GM12878 (cell line): ENCODE data around the gene ZWILCH. TPM values are rescaled to one million over a fixed set of nuclear protein-coding genes. Genes with fewer than 3 reads are reported as not detected.
A peak's percentile ranks its signal among the peaks of the same experiment; 100 is the strongest.

Source experiments
- ATAC-seq: fragments of 200-7000 bp; cut with Tn5 transposase; 3 replicates; pipeline ENCODE4 v1.9.1; 2020; ENCODE audit warnings: mild to moderate bottlenecking, moderate library complexity
- BruUV-seq: library from RNA; stranded (reverse); fragments of 400-500 nt; replicated peaks from 2 replicates; lab custom pipeline; 2021; lab: Mats Ljungman, UMichigan
- CTCF ChIA-PET: fragments of 300-600 bp; sonication (Branson Sonifier 250); formaldehyde crosslinking; extraction: SDS; loops from one replicate; lab custom pipeline; 2021; ENCODE audit warnings: inconsistent platforms; lab: Yijun Ruan, JAX
- POLR2A ChIA-PET: fragments of 350-600 bp; formaldehyde crosslinking; extraction: SDS; loops from one replicate; lab custom pipeline; 2021; ENCODE audit warnings: inconsistent platforms; lab: Charles Lee
- RAD21 ChIA-PET: fragments of 300-600 bp; sonication (Branson Sonifier 250); formaldehyde crosslinking; loops from one replicate; lab custom pipeline; 2023; ENCODE audit warnings: antibody characterized with exemption; ENCODE audit not compliant: unreplicated experiment; lab: Charles Lee
- SMC1A ChIA-PET: fragments of 300-600 bp; sonication (Branson Sonifier 250); formaldehyde crosslinking; loops from one replicate; lab custom pipeline; 2023; ENCODE audit not compliant: unreplicated experiment, uncharacterized antibody; lab: Charles Lee
- DNase-seq: peaks from one replicate; pipeline ENCODE4 v3.0.0-alpha.2; 2011; ENCODE audit warnings: low read depth, low spot score
- FAIRE-seq: peaks from 3 replicates; lab custom pipeline; 2011; peaks lifted over from hg19 to GRCh38; lab: Jason Lieb, UNC
- H2AFZ ChIP-seq: 2 replicates; pipeline ENCODE4 v1.6.0; 2011; ENCODE audit warnings: low read depth, low read length, control low read depth; ENCODE audit not compliant: control insufficient read depth
- H3K27ac ChIP-seq: 2 replicates; pipeline ENCODE4 v1.5.1; 2011; ENCODE audit warnings: control low read depth; ENCODE audit not compliant: control insufficient read depth, insufficient read depth
- H3K27me3 ChIP-seq, 2 experiments: replicated peaks in 1 of 2; 2 replicates each; pipeline versions ENCODE4 v1.6.0 to v1.6.1; 2011; ENCODE audit warnings: low read length in 1 of 2; ENCODE audit not compliant: control insufficient read depth in 2 of 2, insufficient read depth in 2 of 2
- H3K36me3 ChIP-seq, 2 experiments: 2 replicates each; pipeline ENCODE4 v1.5.1; 2011; ENCODE audit warnings: low read length in 1 of 2; ENCODE audit not compliant: control insufficient read depth in 2 of 2, insufficient read depth in 2 of 2
- H3K4me1 ChIP-seq: 2 replicates; pipeline ENCODE4 v1.6.1; 2011; ENCODE audit warnings: mild to moderate bottlenecking, low read length, moderate library complexity, mixed read lengths; ENCODE audit not compliant: control insufficient read depth, insufficient read depth
- H3K4me2 ChIP-seq: 2 replicates; pipeline ENCODE4 v1.6.0; 2011; ENCODE audit warnings: control low read depth; ENCODE audit not compliant: control insufficient read depth, insufficient read depth
- H3K4me3 ChIP-seq: fragments of 200-600 bp; sonication (generic); 2 replicates; pipeline ENCODE4 v1.5.1; 2016
- H3K79me2 ChIP-seq: 2 replicates; pipeline ENCODE4 v1.6.0; 2011; ENCODE audit warnings: low read length; ENCODE audit not compliant: control insufficient read depth, insufficient read depth
- H3K9ac ChIP-seq: 2 replicates; pipeline ENCODE4 v1.8.0; 2011; ENCODE audit warnings: low read length, control low read depth, mixed read lengths; ENCODE audit not compliant: control insufficient read depth, insufficient read depth
- H3K9me3 ChIP-seq: replicated peaks from 3 replicates; pipeline ENCODE4 v1.5.1; 2011; ENCODE audit warnings: mild to moderate bottlenecking, low read length; ENCODE audit not compliant: control insufficient read depth, insufficient read depth
- H4K20me1 ChIP-seq: 2 replicates; pipeline ENCODE4 v1.6.0; 2011; ENCODE audit not compliant: control insufficient read depth, insufficient read depth
- BMI1 ChIP-seq: fragments of 450-650 bp; IDR thresholded peaks from 2 replicates; pipeline ENCODE4 v1.6.1; 2016; ENCODE audit warnings: mild to moderate bottlenecking, moderate library complexity, borderline replicate concordance
- CHD4 ChIP-seq: fragments of 200-600 bp; sonication (generic); IDR thresholded peaks from 2 replicates; pipeline ENCODE4 v1.6.1; 2016; ENCODE audit warnings: mild to moderate bottlenecking
- DPF2 ChIP-seq: fragments of 450-650 bp; IDR thresholded peaks from 2 replicates; pipeline ENCODE4 v1.6.1; 2017; ENCODE audit warnings: mild to moderate bottlenecking
- FOXK2 ChIP-seq: fragments of 450-650 bp; IDR thresholded peaks from 2 replicates; pipeline ENCODE4 v1.6.1; 2017; ENCODE audit warnings: mild to moderate bottlenecking, moderate library complexity
- JUND ChIP-seq: IDR thresholded peaks from 2 replicates; pipeline ENCODE4 v1.6.1; 2012; ENCODE audit warnings: low read depth, mild to moderate bottlenecking, low read length, improper control_type of control experiment, moderate library complexity
- KAT2A ChIP-seq: conservative IDR thresholded peaks from 2 replicates; pipeline ENCODE4 v1.6.1; 2011; ENCODE audit warnings: low read depth, low read length; ENCODE audit not compliant: control insufficient read depth
- NFXL1 ChIP-seq: fragments of 450-650 bp; IDR thresholded peaks from 2 replicates; pipeline ENCODE4 v1.6.1; 2017; ENCODE audit warnings: antibody characterized with exemption, mild to moderate bottlenecking, borderline replicate concordance
- NFYA ChIP-seq: IDR thresholded peaks from 2 replicates; pipeline ENCODE4 v1.6.1; 2011; ENCODE audit warnings: low read depth, mild to moderate bottlenecking, low read length, improper control_type of control experiment, borderline replicate concordance
- NR2C1 ChIP-seq: fragments of 450-650 bp; IDR thresholded peaks from 2 replicates; pipeline ENCODE4 v1.6.1; 2017; ENCODE audit warnings: antibody characterized with exemption, mild to moderate bottlenecking, moderate library complexity
- PAX8 ChIP-seq: fragments of 450-650 bp; IDR thresholded peaks from 2 replicates; pipeline ENCODE4 v1.6.1; 2017; ENCODE audit warnings: mild to moderate bottlenecking, moderate library complexity
- POLR2A ChIP-seq: IDR thresholded peaks from 2 replicates; pipeline ENCODE4 v1.6.1; 2011; ENCODE audit warnings: low read depth, mild to moderate bottlenecking, low read length
- RELA ChIP-seq: fragments of 450-650 bp; IDR thresholded peaks from 2 replicates; pipeline ENCODE4 v1.8.0; 2014; ENCODE audit warnings: borderline replicate concordance; ENCODE audit not compliant: partially characterized antibody
- SMAD5 ChIP-seq: IDR thresholded peaks from 2 replicates; pipeline ENCODE4 v1.6.1; 2016; ENCODE audit warnings: antibody characterized with exemption, low read depth
- SMARCA5 ChIP-seq: fragments of 450-650 bp; IDR thresholded peaks from 2 replicates; pipeline ENCODE4 v1.6.1; 2017; ENCODE audit warnings: mild to moderate bottlenecking
- SREBF1 ChIP-seq: IDR thresholded peaks from 2 replicates; pipeline ENCODE4 v1.6.1; 2012; ENCODE audit warnings: mild to moderate bottlenecking, low read length
- STAT1 ChIP-seq: fragments of 450-650 bp; conservative IDR thresholded peaks from 2 replicates; pipeline ENCODE4 v1.6.1; 2014; ENCODE audit warnings: antibody characterized with exemption, mild to moderate bottlenecking
- USF2 ChIP-seq: IDR thresholded peaks from 2 replicates; pipeline ENCODE4 v1.6.1; 2011; ENCODE audit warnings: low read depth, low read length, improper control_type of control experiment, borderline replicate concordance
- ZNF217 ChIP-seq: fragments of 450-650 bp; IDR thresholded peaks from 2 replicates; pipeline ENCODE4 v1.6.1; 2017; ENCODE audit warnings: antibody characterized with exemption, mild to moderate bottlenecking
- ZNF622 ChIP-seq: fragments of 450-650 bp; IDR thresholded peaks from 2 replicates; pipeline ENCODE4 v1.6.1; 2017; ENCODE audit warnings: mild to moderate bottlenecking, inconsistent platforms
- WGBS: methylation state at CpG from one replicate; pipeline ENCODE4 v1.1.6; 2016; ENCODE audit warnings: low lambda C conversion rate; ENCODE audit not compliant: insufficient replicate concordance, insufficient coverage; ENCODE audit errors: missing lambda C conversion rate; 5-methylcytosine and 5-hydroxymethylcytosine counted together
- in situ Hi-C: fragments of 300-500 bp; cut with MboI; formaldehyde crosslinking; loops from 9 replicates; pipeline ENCODE4 v1.14.3; 2018; ENCODE audit warnings: mixed read lengths
- intact Hi-C: fragments of 100-400 bp; cut with micrococcal nuclease; formaldehyde crosslinking; loops from one replicate; pipeline ENCODE4 v1.14.2; 2022; ENCODE audit not compliant: unreplicated experiment
- polyA plus RNA-seq, 11 experiments: library from polyadenylated mRNA; depleted of rRNA in 4 of 11; unstranded in 6 of 11; stranded (reverse) in 5 of 11; fragments of >200 nt; fragmentation: Nextera tagmentation in 4 of 11; fragmentation: Illumina TruSeq in 1 of 11; extraction: Ambion mirVana in 4 of 11; extraction: Trizol in 1 of 11; gene quantifications; 1 replicate in 1 of 11; 2 replicates in 10 of 11; pipeline versions ENCODE4 v1.2.1 to v1.2.3, GENCODE V29; 2011 to 2016; ENCODE audit warnings: inconsistent platforms in 2 of 11, missing spikeins in 2 of 11, low read depth in 1 of 11
- total RNA-seq, 4 experiments: library from RNA; depleted of rRNA in 3 of 4; stranded (reverse); fragments of >200 nt in 3 of 4; fragmentation: Illumina TruSeq in 1 of 4; extraction: Trizol in 1 of 4; gene quantifications; 2 replicates each; pipeline versions ENCODE4 v1.2.1 to v1.2.3, GENCODE V29; 2013 to 2021

The ZWILCH gene
- total and polyA plus RNA-seq, 10 of the 15 experiments (the other 5 are each of a cell fraction or from before 2014, with no cell fraction given): 15.6 to 73.9 (median 32.4) TPM

DNA sequence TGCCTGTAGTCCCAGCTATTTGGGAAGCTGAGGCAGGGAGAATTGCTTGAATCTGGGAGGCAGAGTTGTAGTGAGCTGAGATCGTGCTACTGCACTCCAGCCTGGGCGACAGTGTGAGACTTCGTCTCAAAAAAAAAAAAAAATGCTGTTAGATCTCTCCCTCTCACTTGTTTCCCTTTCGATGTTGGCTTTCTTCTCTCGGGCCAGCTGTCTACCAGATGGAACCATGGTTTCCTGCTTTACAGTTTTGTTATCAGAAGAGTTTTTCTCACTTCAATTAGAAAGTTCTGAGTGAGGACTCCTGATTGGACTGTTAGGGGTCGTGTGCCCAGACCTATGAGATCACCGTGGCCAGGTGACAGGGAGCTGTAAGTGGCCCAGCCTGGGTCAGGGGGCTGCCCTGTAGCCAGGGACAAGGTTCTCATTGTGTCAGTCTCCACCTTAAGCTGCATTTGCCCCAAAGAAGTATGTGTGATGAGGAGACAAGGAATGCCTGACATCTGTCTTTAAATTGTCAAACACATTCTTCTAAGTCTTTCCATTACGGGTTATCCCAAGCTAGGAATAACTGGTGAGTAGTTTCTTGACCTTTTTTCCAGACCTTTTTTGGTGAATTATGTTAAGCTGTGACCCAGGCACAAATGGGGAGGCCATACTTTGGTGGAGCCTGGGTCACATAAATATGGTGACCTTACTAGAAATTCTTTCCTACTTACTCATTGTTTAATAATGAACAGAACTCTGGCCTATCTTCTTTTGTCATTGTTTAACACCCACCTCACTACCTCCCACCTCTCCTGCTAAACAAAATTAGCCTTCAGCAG is 32.7 kb upstream of the ZWILCH start (continued):
- TF ChIP-seq ZNF622: no peak
- no peak for TF ChIP-seq SREBF1
- TF ChIP-seq KAT2A: no peak
- TF ChIP-seq USF2: no peak; the same call in 1 of the 2 replicates
- TF ChIP-seq SMARCA5: no peak
- no peak for TF ChIP-seq POLR2A
- TF ChIP-seq NR2C1: no peak
- TF ChIP-seq NFYA: no peak
- TF ChIP-seq BMI1: no peak
- TF ChIP-seq DPF2: 0 out of 2 replicates have a peak, but pooled peaks have one; percentile 35
- TF ChIP-seq SMAD5: no peak

DNA sequence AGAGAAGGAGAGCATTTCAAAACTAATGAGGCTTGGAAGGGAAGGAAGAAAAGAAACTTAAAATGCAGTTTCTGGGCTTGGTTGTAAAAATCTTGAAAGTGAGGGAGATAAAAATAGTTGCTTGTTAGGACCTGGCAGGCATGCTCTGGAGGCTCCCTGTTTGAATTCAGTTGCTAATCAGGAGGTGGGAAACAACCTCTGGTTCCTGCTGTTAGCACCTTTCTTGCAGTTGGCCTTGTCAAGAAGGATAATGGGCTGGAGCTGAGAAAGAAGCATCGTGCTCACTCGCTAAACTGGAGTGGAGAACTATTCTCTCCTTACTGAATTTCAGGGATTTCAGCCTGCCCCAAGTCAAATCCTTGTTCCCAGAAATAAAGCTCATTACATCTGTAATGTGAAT is 31.0 kb upstream of the ZWILCH start:
- WGBS: 83% methylated on average over 2 of the region's 2 CpGs
- DNase-seq: no peak
- FAIRE-seq: no peak

More for the DNA sequence above, 31.0 kb upstream of the ZWILCH start:
- Histone ChIP-seq H3K4me1 (peaks cover 35% of the 10 kb centered on the region), H3K27me3 (no peaks in the 10 kb centered on the region), H3K9ac (no peak overlapping the region), H4K20me1 (no peaks in the 10 kb centered on the region; the same call in 1 of the 2 replicates), H3K36me3 (peaks cover 0 to 3% of the 10 kb centered on the region in 2 experiments; a peak in 3 of 4 replicates), H3K4me3 (no peak overlapping the region), H3K9me3 (no peaks in the 10 kb centered on the region), H2AFZ (no peak overlapping the region), H3K79me2 (peaks cover 16% of the 10 kb centered on the region), H3K4me2 (no peak overlapping the region), H3K27ac (peak overlapping the region; percentile 46; the same call in 1 of the 2 replicates)
- in situ Hi-C loops: no loop called here
- intact Hi-C loops: no loop called here
- POLR2A ChIA-PET: interaction anchor here (0.7 to 1.2 kb wide), 4 partner anchors 10 to 49 kb away, joined by 3 to 5 read pairs (median 4); partner anchors contain the start of genes RPL4, SNAPC5 and ZWILCH
- no peak for TF ChIP-seq NR2C1
- TF ChIP-seq JUND: no peak
- TF ChIP-seq ZNF217: no peak
- no peak for TF ChIP-seq FOXK2
- no peak for TF ChIP-seq STAT1
- no peak for TF ChIP-seq NFXL1
- no peak for TF ChIP-seq CHD4
- no peak for TF ChIP-seq PAX8
- TF ChIP-seq RELA: no peak
- ATAC-seq: no peak
- SMC1A ChIA-PET: interaction anchor here (1.3 to 1.7 kb wide), 3 partner anchors 10 to 24 kb away, joined by 4 to 8 read pairs (median 5); partner anchors contain the start of gene SNAPC5
- CTCF ChIA-PET: interaction anchor here (1.4 to 2.5 kb wide), 3 partner anchors 18 to 38 kb away, joined by 3 to 15 read pairs (median 5); partner anchors contain the start of gene SNAPC5
- RAD21 ChIA-PET: interaction anchor here (0.8 to 1.5 kb wide), 5 partner anchors 15 to 114 kb away, joined by 3 to 7 read pairs (median 4); partner anchors contain the start of gene MAP2K1
- BruUV-seq: no TSS peak
